OCI-LY7 (cell line): ENCODE measurements around the gene TBC1D2B. TPM values are rescaled to one million over a fixed set of nuclear protein-coding genes. Genes with fewer than 3 reads are reported as not detected.

Source experiments
- BruUV-seq: library from RNA; stranded (reverse); fragments of 400-500 nt; replicated peaks from 2 replicates; lab custom pipeline; 2021; lab: Mats Ljungman, UMichigan
- CTCF ChIA-PET: fragments of 300-600 bp; sonication (Branson Sonifier 250); formaldehyde crosslinking; loops from one replicate; lab custom pipeline; 2022; ENCODE audit warnings: antibody characterized with exemption; ENCODE audit not compliant: unreplicated experiment; lab: Charles Lee
- POLR2A ChIA-PET: fragments of 300-600 bp; sonication (Branson Sonifier 250); formaldehyde crosslinking; loops from one replicate; lab custom pipeline; 2022; ENCODE audit warnings: antibody characterized with exemption; lab: Charles Lee
- DNase-seq: peaks from one replicate; pipeline ENCODE4 v3.0.0-alpha.2; 2015; ENCODE audit warnings: low spot score
- H2AFZ ChIP-seq: fragments of 200-600 bp; sonication (generic), shearing (Covaris generic); 2 replicates; pipeline ENCODE4 v1.6.1; 2014; ENCODE audit warnings: mild to moderate bottlenecking, antibody characterized with exemption, low read length, moderate library complexity
- H3K27ac ChIP-seq: fragments of 200-600 bp; sonication (generic); 2 replicates; pipeline ENCODE4 v1.5.1; 2014; ENCODE audit warnings: mixed run types, low read depth, mild to moderate bottlenecking, moderate library complexity, low read length, inconsistent platforms; ENCODE audit not compliant: poor library complexity, severe bottlenecking
- H3K36me3 ChIP-seq: fragments of 200-600 bp; sonication (generic); 2 replicates; pipeline ENCODE4 v1.6.1; 2014; ENCODE audit warnings: mild to moderate bottlenecking, antibody characterized with exemption, low read length, moderate library complexity, mixed read lengths; ENCODE audit not compliant: insufficient read depth
- H3K4me1 ChIP-seq: fragments of 200-600 bp; sonication (generic); 2 replicates; pipeline ENCODE4 v1.5.1; 2014; ENCODE audit warnings: mild to moderate bottlenecking, low read length; ENCODE audit not compliant: insufficient read depth, poor library complexity, severe bottlenecking
- H3K4me2 ChIP-seq: fragments of 200-600 bp; sonication (generic); 2 replicates; pipeline ENCODE4 v1.6.1; 2014; ENCODE audit warnings: mild to moderate bottlenecking, low read length
- H3K4me3 ChIP-seq: fragments of 200-600 bp; sonication (generic); 2 replicates; pipeline ENCODE4 v1.5.1; 2014; ENCODE audit warnings: mild to moderate bottlenecking, low read depth, low read length; ENCODE audit not compliant: poor library complexity, severe bottlenecking
- H3K79me2 ChIP-seq: fragments of 200-600 bp; sonication (generic); 2 replicates; pipeline ENCODE4 v1.6.1; 2016; ENCODE audit warnings: low read depth, mild to moderate bottlenecking, low read length, moderate library complexity, mixed read lengths; ENCODE audit not compliant: insufficient read depth
- H3K9me2 ChIP-seq: fragments of 200-600 bp; sonication (generic); 2 replicates; pipeline ENCODE4 v1.6.1; 2016; ENCODE audit warnings: mild to moderate bottlenecking, low read length, mixed read lengths; ENCODE audit not compliant: insufficient read depth
- H3K9me3 ChIP-seq: fragments of 200-600 bp; sonication (generic); 2 replicates; pipeline ENCODE4 v1.6.1; 2014; ENCODE audit warnings: mild to moderate bottlenecking, mixed run types, low read length, mixed read lengths
- H4K20me1 ChIP-seq: fragments of 200-600 bp; sonication (generic); 2 replicates; pipeline ENCODE4 v1.6.1; 2014; ENCODE audit warnings: mild to moderate bottlenecking, antibody characterized with exemption, low read length, moderate library complexity, mixed read lengths; ENCODE audit not compliant: insufficient read depth
- EZH2phosphoT487 ChIP-seq: fragments of 200-600 bp; sonication (generic); IDR thresholded peaks from 2 replicates; pipeline ENCODE4 v1.6.1; 2018; ENCODE audit warnings: low read depth, borderline replicate concordance, mild to moderate bottlenecking, mixed run types, antibody characterized with exemption, low read length, moderate library complexity, mixed read lengths
- intact Hi-C: fragments of 100-400 bp; cut with micrococcal nuclease; formaldehyde crosslinking; loops from one replicate; pipeline ENCODE4 v1.10.0; 2022; ENCODE audit not compliant: unreplicated experiment
- total RNA-seq, 2 experiments: library from RNA; depleted of rRNA in 1 of 2; stranded (reverse); fragments of >200 nt in 1 of 2; shearing (Covaris generic) in 1 of 2; gene quantifications; 2 replicates each; pipeline ENCODE4 v1.2.3, GENCODE V29; 2014 to 2022
- TF ChIP-seq, protein P1 (sequence below): fragments of 200-600 bp; sonication (generic); conservative IDR thresholded peaks from 2 replicates; pipeline ENCODE4 v1.5.1; 2014; ENCODE audit warnings: mild to moderate bottlenecking, antibody characterized with exemption, low read length, moderate library complexity, mixed read lengths

TBC1D2B gene
- total RNA-seq, 2 experiments from 2014 or later = 30.9 to 41.5 TPM

DNA sequence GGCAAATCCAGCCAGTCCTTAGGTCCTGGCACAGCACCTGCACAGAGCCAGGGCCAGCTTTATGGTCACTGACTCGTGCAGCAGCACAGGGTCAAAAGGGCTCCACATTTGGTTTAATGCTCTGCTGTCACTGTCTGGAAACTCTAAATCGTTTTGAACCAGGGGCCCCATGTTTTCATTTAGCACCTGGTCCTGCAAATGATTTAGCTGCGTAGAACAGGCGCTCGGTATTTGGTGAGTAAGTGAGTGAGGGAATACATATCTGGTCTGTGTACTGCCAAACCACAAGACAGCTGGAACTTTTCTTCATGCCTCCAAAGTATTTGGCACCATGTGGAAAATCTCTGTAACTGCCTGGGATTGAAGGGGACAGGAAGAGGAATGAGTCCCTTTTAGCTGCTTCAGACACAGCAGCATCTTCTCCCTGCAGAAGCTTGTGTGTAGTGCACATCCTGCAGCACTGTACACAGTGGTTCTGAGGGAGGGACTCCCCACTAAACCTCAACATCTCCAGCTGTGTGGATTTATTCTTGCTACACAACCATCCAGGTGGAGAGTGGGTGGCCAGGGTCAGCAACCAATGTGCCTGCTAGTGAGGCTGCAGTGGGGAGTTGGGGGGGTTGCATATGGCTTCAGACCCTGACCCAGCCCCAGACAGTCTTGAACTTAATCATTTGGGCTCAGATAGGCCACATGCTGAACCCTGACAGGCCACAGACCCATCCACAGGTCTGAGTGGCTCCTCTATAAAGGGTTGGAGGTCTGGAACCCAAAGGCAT, 15.9 kb upstream of the TBC1D2B start:
- no peaks in the 10 kb centered on the region for H3K36me3 ChIP-seq
- no peaks in the 10 kb centered on the region for H4K20me1 ChIP-seq
- H3K9me3 ChIP-seq = no peaks in the 10 kb centered on the region
- H3K27ac ChIP-seq = no peak overlapping the region
- no peak for TF ChIP-seq EZH2phosphoT487
- TF ChIP-seq, protein P1, sequence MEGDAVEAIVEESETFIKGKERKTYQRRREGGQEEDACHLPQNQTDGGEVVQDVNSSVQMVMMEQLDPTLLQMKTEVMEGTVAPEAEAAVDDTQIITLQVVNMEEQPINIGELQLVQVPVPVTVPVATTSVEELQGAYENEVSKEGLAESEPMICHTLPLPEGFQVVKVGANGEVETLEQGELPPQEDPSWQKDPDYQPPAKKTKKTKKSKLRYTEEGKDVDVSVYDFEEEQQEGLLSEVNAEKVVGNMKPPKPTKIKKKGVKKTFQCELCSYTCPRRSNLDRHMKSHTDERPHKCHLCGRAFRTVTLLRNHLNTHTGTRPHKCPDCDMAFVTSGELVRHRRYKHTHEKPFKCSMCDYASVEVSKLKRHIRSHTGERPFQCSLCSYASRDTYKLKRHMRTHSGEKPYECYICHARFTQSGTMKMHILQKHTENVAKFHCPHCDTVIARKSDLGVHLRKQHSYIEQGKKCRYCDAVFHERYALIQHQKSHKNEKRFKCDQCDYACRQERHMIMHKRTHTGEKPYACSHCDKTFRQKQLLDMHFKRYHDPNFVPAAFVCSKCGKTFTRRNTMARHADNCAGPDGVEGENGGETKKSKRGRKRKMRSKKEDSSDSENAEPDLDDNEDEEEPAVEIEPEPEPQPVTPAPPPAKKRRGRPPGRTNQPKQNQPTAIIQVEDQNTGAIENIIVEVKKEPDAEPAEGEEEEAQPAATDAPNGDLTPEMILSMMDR = no peak
- H3K4me3 ChIP-seq = no peak overlapping the region
- no peaks in the 10 kb centered on the region for H3K79me2 ChIP-seq
- POLR2A ChIA-PET = interaction anchor here (0.6 kb wide), 1 partner anchor 161 kb away, joined by 6 read pairs; no protein-coding TSS in a partner anchor
- no peaks in the 10 kb centered on the region for H3K9me2 ChIP-seq
- no peak overlapping the region for H2AFZ ChIP-seq
- intact Hi-C loops = no loop called here
- CTCF ChIA-PET = no interaction called here
- no peak overlapping the region for H3K4me2 ChIP-seq
- H3K4me1 ChIP-seq = peaks cover 1% of the 10 kb centered on the region
- BruUV-seq = no TSS peak
- no peak for DNase-seq

DNA sequence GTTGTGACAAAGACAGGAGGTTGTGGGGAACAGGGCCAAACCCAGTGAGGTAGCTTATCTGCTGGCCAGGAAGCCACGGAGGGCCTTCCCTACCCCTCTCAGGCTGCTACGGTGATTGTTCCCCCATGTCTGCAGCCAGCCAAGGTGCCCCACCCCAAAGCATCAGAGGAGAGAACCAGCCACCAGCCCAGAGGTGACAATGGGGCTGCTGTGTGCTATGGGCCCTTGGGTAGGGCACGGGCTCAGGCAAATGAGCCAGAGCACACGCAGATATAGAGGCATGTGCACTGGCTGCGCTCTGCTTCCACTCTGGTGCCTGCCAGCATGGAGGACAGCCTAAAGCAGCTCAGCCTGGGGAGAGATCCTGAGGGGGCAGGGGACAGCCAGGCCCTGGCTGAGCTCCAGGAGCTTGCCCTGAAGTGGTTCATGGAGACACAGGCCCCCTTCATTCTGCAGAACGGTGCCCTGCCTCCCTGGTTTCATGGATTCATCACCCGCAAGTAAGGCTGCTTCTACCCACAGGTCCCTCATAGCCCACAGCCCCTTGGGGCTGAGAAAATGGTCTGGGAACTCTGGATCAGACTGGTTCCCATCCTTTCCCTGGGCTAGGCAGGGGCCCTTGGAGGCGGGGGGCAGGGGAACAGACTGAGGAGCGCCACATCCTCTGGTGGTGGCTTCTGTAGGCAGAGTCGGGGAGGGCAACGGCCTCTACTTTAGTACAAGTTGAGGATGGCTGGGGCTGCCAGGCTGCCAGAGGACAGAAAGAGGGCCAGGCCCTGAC, 14.9 kb upstream of the TBC1D2B start, which contains the start of gene SH2D7:
SH2D7 (plus strand) TSS at position 301 of the 781 bp plus-strand sequence; CDS start at position 325, 24 bp downstream.
- Histone ChIP-seq H4K20me1 (no peaks in the 10 kb centered on the region), H3K27ac (no peak within 1 kb of the TSS), H3K4me1 (peaks cover 11% of the 10 kb centered on the region), H3K79me2 (no peaks in the 10 kb centered on the region), H3K36me3 (no peaks in the 10 kb centered on the region), H3K4me3 (no peak within 1 kb of the TSS), H3K9me3 (no peaks in the 10 kb centered on the region), H2AFZ (no peak within 1 kb of the TSS), H3K9me2 (no peaks in the 10 kb centered on the region), H3K4me2 (no peak within 1 kb of the TSS)
- DNase-seq = no peak
- TF ChIP-seq, protein P1 = no peak
- no peak for TF ChIP-seq EZH2phosphoT487
- POLR2A ChIA-PET = no interaction called here
- CTCF ChIA-PET = no interaction called here
- intact Hi-C loops = no loop called here
- no TSS peak for BruUV-seq
